GM12878 (cell line): ENCODE measurements around the gene NAPEPLD.

Source experiments
- CHD4 ChIP-seq: fragments of 200-600 bp; sonication (generic); IDR thresholded peaks from 2 replicates; pipeline ENCODE4 v1.6.1; 2016; ENCODE audit warnings: mild to moderate bottlenecking
- POLR2A ChIP-seq: IDR thresholded peaks from 2 replicates; pipeline ENCODE4 v1.6.1; 2011; ENCODE audit warnings: low read depth, mild to moderate bottlenecking, low read length
- TF ChIP-seq, protein P1 (sequence below): IDR thresholded peaks from 2 replicates; pipeline ENCODE4 v1.6.1; 2012; ENCODE audit warnings: mild to moderate bottlenecking, low read depth, low read length

DNA sequence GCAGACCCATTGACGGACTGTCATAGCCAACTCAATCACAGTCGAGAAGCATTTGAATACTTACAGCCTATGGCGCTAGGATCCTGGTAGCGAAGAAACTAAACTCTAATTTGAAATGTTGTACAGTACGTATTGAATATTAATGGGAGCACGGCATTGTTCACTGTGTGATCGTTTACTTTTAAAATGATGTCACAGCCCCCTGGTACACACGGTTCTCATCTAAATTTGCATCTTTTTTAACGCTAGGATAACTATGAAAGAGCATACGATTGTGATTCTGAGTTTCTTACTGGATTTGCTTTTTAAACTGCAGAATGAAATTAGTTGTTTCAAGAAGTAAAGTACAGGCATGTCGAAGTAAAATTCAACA, 895 bp upstream of the NAPEPLD start:
- TF ChIP-seq POLR2A (no peak), CHD4 (no peak)
- TF ChIP-seq, protein P1, sequence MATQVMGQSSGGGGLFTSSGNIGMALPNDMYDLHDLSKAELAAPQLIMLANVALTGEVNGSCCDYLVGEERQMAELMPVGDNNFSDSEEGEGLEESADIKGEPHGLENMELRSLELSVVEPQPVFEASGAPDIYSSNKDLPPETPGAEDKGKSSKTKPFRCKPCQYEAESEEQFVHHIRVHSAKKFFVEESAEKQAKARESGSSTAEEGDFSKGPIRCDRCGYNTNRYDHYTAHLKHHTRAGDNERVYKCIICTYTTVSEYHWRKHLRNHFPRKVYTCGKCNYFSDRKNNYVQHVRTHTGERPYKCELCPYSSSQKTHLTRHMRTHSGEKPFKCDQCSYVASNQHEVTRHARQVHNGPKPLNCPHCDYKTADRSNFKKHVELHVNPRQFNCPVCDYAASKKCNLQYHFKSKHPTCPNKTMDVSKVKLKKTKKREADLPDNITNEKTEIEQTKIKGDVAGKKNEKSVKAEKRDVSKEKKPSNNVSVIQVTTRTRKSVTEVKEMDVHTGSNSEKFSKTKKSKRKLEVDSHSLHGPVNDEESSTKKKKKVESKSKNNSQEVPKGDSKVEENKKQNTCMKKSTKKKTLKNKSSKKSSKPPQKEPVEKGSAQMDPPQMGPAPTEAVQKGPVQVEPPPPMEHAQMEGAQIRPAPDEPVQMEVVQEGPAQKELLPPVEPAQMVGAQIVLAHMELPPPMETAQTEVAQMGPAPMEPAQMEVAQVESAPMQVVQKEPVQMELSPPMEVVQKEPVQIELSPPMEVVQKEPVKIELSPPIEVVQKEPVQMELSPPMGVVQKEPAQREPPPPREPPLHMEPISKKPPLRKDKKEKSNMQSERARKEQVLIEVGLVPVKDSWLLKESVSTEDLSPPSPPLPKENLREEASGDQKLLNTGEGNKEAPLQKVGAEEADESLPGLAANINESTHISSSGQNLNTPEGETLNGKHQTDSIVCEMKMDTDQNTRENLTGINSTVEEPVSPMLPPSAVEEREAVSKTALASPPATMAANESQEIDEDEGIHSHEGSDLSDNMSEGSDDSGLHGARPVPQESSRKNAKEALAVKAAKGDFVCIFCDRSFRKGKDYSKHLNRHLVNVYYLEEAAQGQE = no peak
